Stimulated activated naive B cell treated with anti-CD40 and anti-IgM and Interleukin-4, amounts not matched to agents 10 μg/mL and 1 μg/mL and 100 μg/mL, for 72 hours (primary cell): ENCODE data around the gene POLR2I.
A peak's percentile ranks its signal among the peaks of the same experiment; 100 is the strongest.

ENCODE experiments used
- ATAC-seq, 2 donors: fragments of 150-1000 bp; cut with Tn5 transposase; replicated peaks; 2 replicates each; pipeline ENCODE4 v1.10.0; 2021; ENCODE audit warnings: moderate library complexity in 1 of 2
- DNase-seq: peaks from one replicate; pipeline ENCODE4 v3.0.0; 2021
- H3K27ac Mint-ChIP-seq: one replicate; pipeline ENCODE4 v1.8.0; 2022; ENCODE audit warnings: mild to moderate bottlenecking, mixed read lengths
- H3K27me3 Mint-ChIP-seq, 2 donors: one replicate each; pipeline ENCODE4 v1.8.0; 2022; ENCODE audit warnings: mixed read lengths in 2 of 2
- H3K36me3 Mint-ChIP-seq, 2 donors: one replicate each; pipeline ENCODE4 v1.8.0; 2022; ENCODE audit warnings: mixed read lengths in 2 of 2, mild to moderate bottlenecking in 1 of 2
- H3K4me1 Mint-ChIP-seq, 2 donors: one replicate each; pipeline ENCODE4 v1.8.0; 2022; ENCODE audit warnings: mixed read lengths in 2 of 2, mild to moderate bottlenecking in 1 of 2
- H3K4me3 Mint-ChIP-seq, 2 donors: one replicate each; pipeline ENCODE4 v1.8.0; 2022; ENCODE audit warnings: mild to moderate bottlenecking in 2 of 2, mixed read lengths in 2 of 2, moderate library complexity in 1 of 2
- H3K9me3 Mint-ChIP-seq, 2 donors: one replicate each; pipeline ENCODE4 v1.8.0; 2022; ENCODE audit warnings: mixed read lengths in 2 of 2, mild to moderate bottlenecking in 1 of 2

Gene POLR2I

GRCh38 chr19:36101550-36102327, 12.9 kb downstream of the POLR2I start:
- Mint-ChIP-seq H3K36me3 (peaks cover 11 to 21% of the 10 kb centered on the region in 2 donors), H3K4me3 (no peak overlapping the region), H3K4me1 (no peaks in the 10 kb centered on the region), H3K27me3 (no peaks in the 10 kb centered on the region), H3K27ac (no peak overlapping the region), H3K9me3 (no peaks in the 10 kb centered on the region)
- DNase-seq = no peak
- ATAC-seq = no peak

DNA sequence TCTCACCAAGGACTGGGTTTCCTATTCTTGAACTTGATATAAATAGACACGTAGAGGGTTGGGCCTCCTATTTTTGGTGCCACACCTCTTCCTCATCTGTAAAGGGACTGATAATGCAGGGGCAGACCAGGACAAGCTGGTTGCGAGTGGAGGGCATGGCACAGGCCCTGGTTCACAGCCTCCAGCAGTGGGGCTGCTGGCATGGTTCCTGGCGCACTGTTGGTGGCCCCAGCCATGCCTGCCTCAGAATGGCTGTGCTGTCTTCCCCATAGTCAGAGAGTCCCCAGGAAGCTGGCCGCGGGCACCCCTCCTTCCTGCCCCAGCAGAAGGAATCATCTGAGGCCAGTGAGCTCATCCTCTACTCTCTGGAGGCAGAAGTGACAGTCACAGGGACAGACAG, 14.2 kb downstream of the POLR2I start:
- Mint-ChIP-seq H3K9me3 (no peaks in the 10 kb centered on the region), H3K27ac (no peak overlapping the region), H3K4me1 (no peaks in the 10 kb centered on the region), H3K36me3 (peaks cover 9 to 16% of the 10 kb centered on the region in 2 donors), H3K4me3 (no peak overlapping the region), H3K27me3 (no peaks in the 10 kb centered on the region)
- ATAC-seq = no peak
- DNase-seq = no peak

GRCh38 chr19:36099166-36099785, 15.4 kb downstream of the POLR2I start:
- Mint-ChIP-seq H3K4me3 (no peak overlapping the region), H3K36me3 (peaks cover 9 to 16% of the 10 kb centered on the region in 2 donors), H3K4me1 (no peaks in the 10 kb centered on the region), H3K27me3 (no peaks in the 10 kb centered on the region), H3K27ac (no peak overlapping the region), H3K9me3 (no peaks in the 10 kb centered on the region)
- no peak for DNase-seq
- ATAC-seq = no peak

- Mint-ChIP-seq H3K27ac (peak overlapping the region; percentile 37), H3K27me3 (no peaks in the 10 kb centered on the region), H3K4me1 (peaks cover 13 to 15% of the 10 kb centered on the region in 2 donors)
Measured at GRCh38 chr19:36097036-36097435, 17.6 kb downstream of the POLR2I start.

DNA sequence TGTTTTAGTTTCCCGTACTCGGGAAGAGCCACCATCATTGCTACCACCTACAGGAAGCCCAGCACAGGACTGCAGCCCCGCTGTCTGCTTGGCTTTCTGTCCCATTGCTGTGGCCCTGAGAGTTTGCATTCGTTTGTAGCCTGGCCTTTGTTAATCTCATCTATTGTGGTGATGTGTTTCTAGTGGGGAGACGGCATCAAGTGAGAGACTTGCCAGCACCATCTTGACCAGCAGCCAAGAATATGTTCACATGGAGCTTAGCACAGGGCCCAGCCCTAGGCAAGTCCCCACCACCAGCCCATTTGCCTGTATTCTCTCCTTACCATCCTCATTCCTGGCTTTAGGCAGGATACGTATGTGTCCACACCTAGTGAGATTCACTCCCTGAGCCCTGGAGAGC, 21.0 kb downstream of the POLR2I start:
- H3K27ac Mint-ChIP-seq = peak overlapping the region; percentile 87
- no peaks in the 10 kb centered on the region for H3K27me3 Mint-ChIP-seq
- DNase-seq (no peak), ATAC-seq (peak in 1 of 2 donors; percentile 2)
- H3K36me3 Mint-ChIP-seq = peaks cover 14 to 31% of the 10 kb centered on the region in 2 donors
- peaks cover 13 to 15% of the 10 kb centered on the region in 2 donors for H3K4me1 Mint-ChIP-seq
- H3K4me3 Mint-ChIP-seq = no peak overlapping the region
- no peaks in the 10 kb centered on the region for H3K9me3 Mint-ChIP-seq

More at GRCh38 chr19:36097036-36097435, 17.6 kb downstream of the POLR2I start:
- no peak overlapping the region for H3K4me3 Mint-ChIP-seq
- peaks cover 10 to 20% of the 10 kb centered on the region in 2 donors for H3K36me3 Mint-ChIP-seq
- no peaks in the 10 kb centered on the region for H3K9me3 Mint-ChIP-seq
- DNase-seq = no peak
- no peak for ATAC-seq

GRCh38 chr19:36093146-36093662, 21.5 kb downstream of the POLR2I start:
- peaks cover 16 to 34% of the 10 kb centered on the region in 2 donors for H3K36me3 Mint-ChIP-seq
- DNase-seq (no peak), ATAC-seq (peak; percentile 77 to 87)
- H3K27me3 Mint-ChIP-seq = no peaks in the 10 kb centered on the region
- no peaks in the 10 kb centered on the region for H3K9me3 Mint-ChIP-seq
- H3K4me1 Mint-ChIP-seq = peaks cover 13 to 15% of the 10 kb centered on the region in 2 donors
- H3K4me3 Mint-ChIP-seq = peak overlapping the region in 1 of 2 donors; percentile 4
- peak overlapping the region; percentile 87 for H3K27ac Mint-ChIP-seq

DNA sequence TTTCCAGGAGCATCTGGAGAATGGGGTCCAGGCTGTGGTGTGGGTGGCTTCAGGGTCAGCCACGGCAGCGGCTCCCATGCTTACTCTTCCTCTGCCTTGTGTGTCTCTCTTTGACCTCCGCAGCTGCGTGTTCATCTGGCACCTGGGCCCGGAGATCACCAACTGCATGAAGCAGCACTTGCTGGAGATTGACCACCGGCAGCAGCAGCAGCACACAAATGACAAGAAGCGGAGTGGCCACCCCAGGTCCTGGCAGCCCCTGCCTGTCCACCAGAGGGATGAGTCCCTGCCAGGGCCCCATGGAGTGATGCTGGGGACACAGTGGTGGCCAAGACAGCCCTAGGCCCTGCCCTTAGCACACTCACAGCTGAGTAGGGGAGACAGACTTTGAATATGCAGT, 22.1 kb downstream of the POLR2I start:
- Mint-ChIP-seq H3K27me3 (no peaks in the 10 kb centered on the region), H3K4me3 (no peak overlapping the region), H3K27ac (peak overlapping the region; percentile 71), H3K9me3 (no peaks in the 10 kb centered on the region), H3K36me3 (peaks cover 16 to 34% of the 10 kb centered on the region in 2 donors), H3K4me1 (peaks cover 13 to 15% of the 10 kb centered on the region in 2 donors)
- peak in 1 of 2 donors; percentile 13 for ATAC-seq
- DNase-seq = no peak

DNA sequence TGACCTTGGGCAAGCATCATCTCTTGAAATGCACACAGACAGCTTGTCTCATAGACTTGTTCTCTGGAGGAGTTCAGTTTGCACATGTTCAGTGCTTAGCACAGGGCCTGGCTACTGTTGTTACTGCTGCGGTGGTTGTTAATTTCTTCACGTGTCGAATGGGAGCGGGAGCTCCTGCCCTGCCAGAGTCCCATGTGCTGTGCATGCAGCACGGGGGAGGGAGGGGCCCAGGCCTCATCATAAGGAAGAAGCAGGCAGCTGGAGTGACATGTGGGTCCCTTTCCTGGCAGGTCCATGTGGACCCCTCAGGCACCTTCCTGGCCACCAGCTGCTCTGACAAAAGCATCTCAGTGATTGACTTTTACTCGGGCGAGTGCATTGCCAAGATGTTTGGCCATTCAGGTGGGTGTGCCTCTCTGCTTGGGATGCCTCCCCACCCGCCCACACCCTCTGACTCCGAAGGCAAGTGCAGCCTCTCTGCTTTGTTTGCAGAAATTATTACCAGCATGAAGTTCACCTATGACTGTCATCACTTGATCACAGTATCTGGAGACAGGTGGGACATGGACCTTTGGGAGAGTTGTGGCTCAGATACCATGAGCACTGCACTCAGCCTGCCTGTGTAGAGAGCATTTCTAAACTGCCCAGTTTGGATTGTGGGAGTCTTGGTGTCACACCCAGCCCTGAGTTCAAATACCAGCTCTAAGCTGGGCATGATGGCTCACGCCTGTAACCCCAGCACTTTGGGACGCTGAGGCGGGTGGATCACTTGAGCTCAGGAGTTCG, 23.6 kb downstream of the POLR2I start:
- no peaks in the 10 kb centered on the region for H3K27me3 Mint-ChIP-seq
- no peak for DNase-seq
- peaks cover 13 to 30% of the 10 kb centered on the region in 2 donors for H3K36me3 Mint-ChIP-seq
- H3K9me3 Mint-ChIP-seq = no peaks in the 10 kb centered on the region
- no peak overlapping the region for H3K4me3 Mint-ChIP-seq
- H3K27ac Mint-ChIP-seq = peak overlapping the region; percentile 42
- ATAC-seq = no peak
- H3K4me1 Mint-ChIP-seq = peaks cover 13 to 15% of the 10 kb centered on the region in 2 donors

DNA sequence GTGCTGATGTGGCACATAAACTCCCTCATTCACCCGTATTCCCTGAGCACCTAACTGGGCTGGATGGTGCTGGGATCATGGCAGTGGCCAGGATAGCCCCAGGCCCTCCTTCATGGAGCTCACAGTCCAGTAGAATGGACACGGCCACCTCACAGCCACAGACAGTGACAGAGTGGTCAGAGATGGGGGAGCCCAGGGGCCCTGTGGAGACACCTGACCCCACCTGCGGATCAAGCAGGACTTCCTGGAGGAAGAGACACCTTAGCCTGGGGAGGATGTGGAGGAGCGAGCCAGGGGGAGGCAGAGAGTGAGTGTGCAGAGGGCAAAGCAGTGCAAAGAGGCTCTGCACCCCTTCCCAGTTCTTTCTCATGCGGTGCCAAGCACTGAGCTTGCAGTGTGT, 24.8 kb downstream of the POLR2I start:
- peaks cover 13 to 34% of the 10 kb centered on the region in 2 donors for H3K36me3 Mint-ChIP-seq

GRCh38 chr19:36086326-36086725, 28.3 kb downstream of the POLR2I start:
- no peaks in the 10 kb centered on the region for H3K27me3 Mint-ChIP-seq
- H3K4me3 Mint-ChIP-seq = no peak overlapping the region
- no peaks in the 10 kb centered on the region for H3K9me3 Mint-ChIP-seq
- peaks cover 20 to 48% of the 10 kb centered on the region in 2 donors for H3K36me3 Mint-ChIP-seq
- DNase-seq = no peak
- no peaks in the 10 kb centered on the region for H3K4me1 Mint-ChIP-seq
- H3K27ac Mint-ChIP-seq = no peak overlapping the region
- ATAC-seq = no peak

More for the DNA sequence above, 24.8 kb downstream of the POLR2I start:
- no peak overlapping the region for H3K4me3 Mint-ChIP-seq
- ATAC-seq = no peak
- H3K27me3 Mint-ChIP-seq = no peaks in the 10 kb centered on the region
- no peaks in the 10 kb centered on the region for H3K9me3 Mint-ChIP-seq
- H3K27ac Mint-ChIP-seq = no peak overlapping the region
- DNase-seq = no peak
- peaks cover 13 to 15% of the 10 kb centered on the region in 2 donors for H3K4me1 Mint-ChIP-seq

DNA sequence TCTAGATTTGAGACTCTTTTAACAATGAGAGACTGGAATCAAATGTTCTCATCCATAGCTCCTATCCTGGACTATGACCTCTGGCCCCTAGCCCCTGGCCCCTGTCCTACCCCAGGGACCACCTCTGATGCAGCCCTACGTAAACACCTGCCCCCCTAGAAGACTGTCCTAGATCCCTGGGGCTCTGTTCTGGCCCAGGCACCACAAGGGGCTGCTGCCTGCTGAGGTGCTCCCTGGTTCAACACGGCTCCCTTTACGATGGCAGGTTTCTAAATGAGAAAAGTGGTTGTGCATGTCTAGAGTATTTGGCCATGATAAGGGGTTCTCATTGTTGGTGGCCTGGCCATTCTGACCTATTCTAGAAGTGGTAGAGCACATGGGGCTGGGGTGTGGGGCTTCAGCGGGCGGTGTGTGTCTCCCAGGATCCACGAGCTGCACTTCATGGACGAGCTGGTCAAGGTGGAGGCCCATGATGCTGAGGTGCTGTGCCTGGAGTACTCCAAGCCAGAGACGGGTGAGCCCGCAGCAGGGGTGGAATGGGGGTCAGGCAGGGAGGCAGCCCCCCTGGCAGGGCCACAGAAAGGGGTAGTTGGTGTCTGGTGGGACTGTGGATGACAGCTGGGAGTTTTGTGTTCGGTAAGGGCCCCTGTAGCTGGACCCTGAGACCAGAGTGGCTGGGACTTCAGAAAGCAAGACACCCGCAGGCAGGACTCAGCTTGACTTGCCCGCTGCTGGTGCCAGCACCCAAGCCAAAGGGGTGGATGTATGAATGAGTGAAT, 30.3 kb downstream of the POLR2I start:
- DNase-seq = no peak
- Mint-ChIP-seq H3K9me3 (no peaks in the 10 kb centered on the region), H3K4me1 (no peaks in the 10 kb centered on the region), H3K27me3 (no peaks in the 10 kb centered on the region), H3K36me3 (peaks cover 23 to 48% of the 10 kb centered on the region in 2 donors), H3K4me3 (no peak overlapping the region), H3K27ac (no peak overlapping the region)
- ATAC-seq = no peak

DNA sequence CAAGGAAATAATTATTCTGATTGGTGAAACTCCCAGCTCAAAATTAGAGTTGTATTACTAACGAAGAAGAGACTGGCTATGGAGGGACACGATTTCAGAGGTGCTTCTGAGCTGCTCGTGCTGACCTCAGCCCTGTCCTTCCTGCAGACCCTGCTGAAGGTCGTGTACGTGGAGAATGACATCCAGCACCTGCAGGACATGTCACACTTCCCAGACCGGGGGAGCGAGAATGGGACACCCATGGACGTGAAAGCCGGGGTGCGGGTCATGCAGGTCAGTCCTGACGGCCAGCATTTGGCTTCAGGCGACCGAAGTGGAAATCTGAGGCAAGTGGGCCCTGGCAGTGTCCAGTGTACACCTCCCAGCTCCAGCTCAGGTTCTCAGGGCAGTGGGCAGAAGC, 31.8 kb downstream of the POLR2I start:
- Mint-ChIP-seq H3K4me1 (no peaks in the 10 kb centered on the region), H3K9me3 (no peaks in the 10 kb centered on the region), H3K36me3 (peaks cover 19 to 46% of the 10 kb centered on the region in 2 donors), H3K27me3 (no peaks in the 10 kb centered on the region), H3K4me3 (no peak overlapping the region), H3K27ac (no peak overlapping the region)
- ATAC-seq (no peak), DNase-seq (no peak)

DNA sequence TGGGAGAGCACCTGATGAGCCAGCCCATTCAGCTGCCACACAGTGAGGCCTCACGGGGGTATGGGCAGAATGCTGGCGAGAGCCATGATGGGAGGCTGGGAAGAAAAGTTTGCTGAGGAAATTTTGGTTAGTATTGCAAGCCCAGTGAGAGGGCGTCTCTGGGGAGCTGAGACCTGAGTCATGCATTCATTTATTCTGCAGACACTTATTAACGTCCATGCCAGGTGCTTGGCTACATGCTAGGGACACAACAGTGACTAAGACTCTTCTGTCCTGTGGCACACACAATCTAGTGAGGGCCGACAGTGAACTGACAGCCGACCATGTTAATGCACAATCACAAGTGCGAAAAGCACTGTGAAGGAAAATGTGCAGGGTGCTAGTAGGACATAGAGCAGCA, 32.8 kb downstream of the POLR2I start:
- no peak for DNase-seq
- H3K9me3 Mint-ChIP-seq = no peaks in the 10 kb centered on the region
- H3K4me1 Mint-ChIP-seq = no peaks in the 10 kb centered on the region
- H3K27ac Mint-ChIP-seq = no peak overlapping the region
- ATAC-seq = no peak
- peaks cover 18 to 44% of the 10 kb centered on the region in 2 donors for H3K36me3 Mint-ChIP-seq
- no peak overlapping the region for H3K4me3 Mint-ChIP-seq
- no peaks in the 10 kb centered on the region for H3K27me3 Mint-ChIP-seq
